Breast epithelium (tissue), 4 donors: ENCODE results near the gene HSPBAP1. TPM values are rescaled to one million over a fixed set of nuclear protein-coding genes. Genes with fewer than 3 reads are reported as not detected.

ENCODE experiments used
- DNase-seq, 2 donors: peaks; one replicate each; pipeline ENCODE4 v3.0.0-alpha.2; 2019; ENCODE audit warnings: low spot score in 2 of 2
- H3K27ac ChIP-seq, 2 donors: fragments of 200-600 bp; sonication (generic) in 1 of 2; one replicate each; pipeline ENCODE4 v1.5.1; 2016 to 2019; ENCODE audit warnings: mild to moderate bottlenecking in 1 of 2
- H3K27me3 ChIP-seq, 2 donors: fragments of 200-600 bp; sonication (generic) in 1 of 2; one replicate each; pipeline versions ENCODE4 v1.5.1 to v1.6.0; 2017 to 2019; ENCODE audit warnings: control low read depth in 1 of 2, mild to moderate bottlenecking in 1 of 2
- H3K36me3 ChIP-seq: fragments of 200-600 bp; one replicate; pipeline ENCODE4 v1.5.1; 2019
- H3K4me1 ChIP-seq, 2 donors: fragments of 200-600 bp; sonication (generic); one replicate each; pipeline ENCODE4 v1.5.1; 2016 to 2019; ENCODE audit warnings: control low read depth in 1 of 2
- H3K4me3 ChIP-seq, 3 donors: fragments of 200-600 bp; sonication (generic); 1 replicate in 2 of 3; 2 replicates in 1 of 3; pipeline ENCODE4 v1.5.1; 2016 to 2019; ENCODE audit warnings: mild to moderate bottlenecking in 3 of 3, moderate library complexity in 2 of 3
- H3K9me3 ChIP-seq, 2 donors: fragments of 200-600 bp; sonication (generic) in 1 of 2; one replicate each; pipeline ENCODE4 v1.5.1; 2016 to 2019; ENCODE audit warnings: control low read depth in 1 of 2
- CTCF ChIP-seq, 3 donors: fragments of 450-650 bp; IDR thresholded peaks; one replicate each; pipeline ENCODE4 v1.5.1; 2016 to 2017; ENCODE audit warnings: antibody characterized with exemption in 3 of 3, mild to moderate bottlenecking in 3 of 3, moderate library complexity in 3 of 3
- POLR2A ChIP-seq: fragments of 450-650 bp; IDR thresholded peaks from one replicate; pipeline ENCODE4 v1.6.1; 2016; ENCODE audit warnings: antibody characterized with exemption, mild to moderate bottlenecking, moderate library complexity
- POLR2AphosphoS5 ChIP-seq, 3 donors: sonication (generic); formaldehyde crosslinking; IDR thresholded peaks; one replicate each; pipeline ENCODE4 v1.6.1; 2017; ENCODE audit warnings: antibody characterized with exemption in 3 of 3
- intact Hi-C: fragments of 100-400 bp; cut with DNase I; formaldehyde crosslinking; loops from one replicate; pipeline ENCODE4 v1.15.1; 2023; ENCODE audit warnings: low total_unique reads
- total RNA-seq, 3 donors: library from RNA; depleted of rRNA; stranded (reverse); fragments of >200 nt; gene quantifications; one replicate each; pipeline ENCODE4 v1.1.0, GENCODE V29; 2016

HSPBAP1 gene
- total RNA-seq, 3 donors from 2014 or later = 11.7 to 18.6 (median 15.7) TPM

DNA sequence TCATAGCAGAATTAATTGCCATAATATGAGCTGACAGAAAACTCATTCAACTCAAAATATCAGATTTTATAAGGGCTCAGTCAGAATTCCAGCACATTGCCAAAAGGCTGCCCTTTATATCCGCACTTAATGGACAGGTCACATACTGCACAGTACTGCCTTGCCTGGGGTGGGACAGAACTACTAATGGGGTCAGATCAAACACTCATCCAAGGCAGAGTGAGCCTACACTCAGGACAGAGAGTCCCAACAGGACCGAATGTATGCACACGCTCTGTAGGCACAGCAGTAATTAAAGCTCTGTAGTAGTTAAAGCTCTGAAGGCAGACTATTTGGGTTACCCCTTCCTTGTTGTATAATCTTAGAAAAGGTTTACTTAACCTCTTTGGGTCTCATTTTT, 27.2 kb downstream of the HSPBAP1 start:
- intact Hi-C loops = no loop called here
- Histone ChIP-seq H3K4me3 (no peak overlapping the region), H3K4me1 (no peaks in the 10 kb centered on the region), H3K36me3 (no peaks in the 10 kb centered on the region), H3K27ac (no peak overlapping the region), H3K9me3 (no peaks in the 10 kb centered on the region), H3K27me3 (no peaks in the 10 kb centered on the region)
- DNase-seq = no peak
- no peak for TF ChIP-seq POLR2A
- TF ChIP-seq POLR2AphosphoS5 (IDR thresholded peaks at IDR 0.05) = no peak
- no peak for TF ChIP-seq CTCF (IDR thresholded peaks at IDR 0.05)

- DNase-seq = no peak
- Histone ChIP-seq H3K36me3 (no peaks in the 10 kb centered on the region), H3K4me3 (no peak overlapping the region), H3K4me1 (no peaks in the 10 kb centered on the region), H3K27ac (no peak overlapping the region), H3K27me3 (no peaks in the 10 kb centered on the region), H3K9me3 (no peaks in the 10 kb centered on the region)
- intact Hi-C loops = no loop called here
- TF ChIP-seq POLR2AphosphoS5 (IDR thresholded peaks at IDR 0.05) = no peak
- no peak for TF ChIP-seq POLR2A
Observed at GRCh38 chr3:122760453-122761271, 33.0 kb downstream of the HSPBAP1 start.

DNA sequence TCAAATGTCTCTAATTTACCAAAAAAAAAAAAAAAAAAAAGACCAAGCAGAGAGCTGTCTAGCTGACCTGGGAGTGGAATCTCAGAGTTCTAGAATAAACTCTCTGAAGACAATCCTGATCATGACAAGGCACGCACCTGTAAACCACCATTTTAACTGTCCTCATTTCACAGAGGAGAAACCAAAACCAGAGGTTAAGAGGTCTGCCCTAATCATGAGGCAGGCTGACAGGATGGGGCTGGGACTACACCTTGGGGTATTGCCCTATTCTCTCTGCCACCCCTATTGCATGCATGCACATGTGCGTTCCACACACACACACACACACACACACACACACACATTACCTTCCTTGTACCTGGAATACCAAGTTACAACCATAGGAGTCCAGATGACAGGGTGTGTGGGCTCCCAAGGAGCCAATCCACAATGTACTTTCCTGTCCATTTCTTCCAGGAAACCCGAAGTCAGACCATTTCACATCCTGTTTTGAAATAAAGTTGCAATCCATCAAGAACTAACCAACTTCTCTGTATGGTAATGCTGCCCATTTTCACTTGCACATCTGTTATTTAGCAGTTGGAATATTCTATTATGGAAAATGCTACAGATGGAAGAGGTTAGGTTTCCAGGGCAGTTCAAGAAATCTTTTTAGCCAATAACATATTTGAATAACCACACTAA, 34.6 kb downstream of the HSPBAP1 start:
- no peak overlapping the region for H3K4me3 ChIP-seq
- DNase-seq = no peak
- TF ChIP-seq CTCF (IDR thresholded peaks at IDR 0.05) (no peak), POLR2AphosphoS5 (IDR thresholded peaks at IDR 0.05) (no peak), POLR2A (no peak)
- no peaks in the 10 kb centered on the region for H3K36me3 ChIP-seq
- no peak overlapping the region for H3K27ac ChIP-seq
- no peaks in the 10 kb centered on the region for H3K27me3 ChIP-seq
- intact Hi-C loops = no loop called here
- H3K4me1 ChIP-seq = no peaks in the 10 kb centered on the region
- H3K9me3 ChIP-seq = no peaks in the 10 kb centered on the region

- no peak for TF ChIP-seq CTCF (IDR thresholded peaks at IDR 0.05)
- no peak for TF ChIP-seq POLR2AphosphoS5 (IDR thresholded peaks at IDR 0.05)
- no peak for TF ChIP-seq POLR2A
- Histone ChIP-seq H3K4me3 (no peak overlapping the region), H3K27ac (no peak overlapping the region), H3K9me3 (no peaks in the 10 kb centered on the region), H3K27me3 (no peaks in the 10 kb centered on the region), H3K4me1 (no peaks in the 10 kb centered on the region), H3K36me3 (no peaks in the 10 kb centered on the region)
- DNase-seq = no peak
- intact Hi-C loops = no loop called here
Observed at GRCh38 chr3:122755491-122755890, 38.1 kb downstream of the HSPBAP1 start.

GRCh38 chr3:122754929-122755328, 38.7 kb downstream of the HSPBAP1 start:
- Histone ChIP-seq H3K4me1 (no peaks in the 10 kb centered on the region), H3K36me3 (no peaks in the 10 kb centered on the region), H3K9me3 (no peaks in the 10 kb centered on the region), H3K27ac (no peak overlapping the region), H3K4me3 (no peak overlapping the region), H3K27me3 (no peaks in the 10 kb centered on the region)
- DNase-seq = no peak
- intact Hi-C loops = no loop called here
- TF ChIP-seq CTCF (IDR thresholded peaks at IDR 0.05) (peak in 2 of 3 donors; percentile 41 to 42), POLR2AphosphoS5 (IDR thresholded peaks at IDR 0.05) (no peak)
